HCT116 (cell line): Measurements from ENCODE around the gene DOCK1. TPM values are rescaled to one million over a fixed set of nuclear protein-coding genes. Genes with fewer than 3 reads are reported as not detected.

Source experiments
- ATAC-seq: fragments of 200-7000 bp; cut with Tn5 transposase; 2 replicates; pipeline ENCODE4 v1.9.1; 2020; ENCODE audit warnings: mild to moderate bottlenecking, moderate library complexity
- BruUV-seq: library from RNA; stranded (reverse); fragments of 400-500 nt; replicated peaks from 2 replicates; lab custom pipeline; 2021; lab: Mats Ljungman, UMichigan
- CTCF ChIA-PET: fragments of 300-600 bp; sonication (Branson Sonifier 250); formaldehyde crosslinking; loops from one replicate; lab custom pipeline; 2021; ENCODE audit warnings: antibody characterized with exemption; lab: Charles Lee
- POLR2A ChIA-PET: fragments of 300-600, 350-600 bp; sonication (Branson Sonifier 250); formaldehyde crosslinking; loops from one replicate; lab custom pipeline; 2021; ENCODE audit warnings: antibody characterized with exemption; lab: Charles Lee
- RAD21 ChIA-PET, 2 experiments: fragments of 300-600 bp; sonication (Branson Sonifier 250); formaldehyde crosslinking; loops; one replicate each; lab custom pipeline; 2023; ENCODE audit warnings: low total read pairs in 2 of 2; ENCODE audit not compliant: uncharacterized antibody in 2 of 2, unreplicated experiment in 2 of 2, low non-redundant PET in 1 of 2; lab: Charles Lee
- DNase-seq: peaks from one replicate; pipeline ENCODE4 v3.0.0-alpha.2; 2010; ENCODE audit warnings: low read depth, low spot score
- H2AFZ ChIP-seq: fragments of 200-600 bp; shearing (Covaris generic), sonication (generic); 2 replicates; pipeline ENCODE4 v1.6.1; 2017; ENCODE audit warnings: low read depth, mixed run types, mixed read lengths, antibody characterized with exemption, low read length; ENCODE audit not compliant: poor library complexity, severe bottlenecking
- H3K27ac ChIP-seq: 2 replicates; pipeline ENCODE4 v1.5.1; 2012; ENCODE audit warnings: low read depth, low read length
- H3K27me3 ChIP-seq: fragments of 200-600 bp; sonication (generic); 2 replicates; pipeline ENCODE4 v1.6.1; 2016; ENCODE audit warnings: mixed run types, low read length, mixed read lengths; ENCODE audit not compliant: insufficient read depth
- H3K36me3 ChIP-seq, 2 experiments: fragments of 200-500 bp in 1 of 2; fragments of 200-600 bp in 1 of 2; sonication (Bioruptor generic) in 1 of 2; sonication (generic) in 1 of 2; 2 replicates each; pipeline versions ENCODE4 v1.5.1 to v1.6.1; 2014 to 2016; ENCODE audit warnings: low read length in 2 of 2, inconsistent platforms in 1 of 2, mixed read lengths in 1 of 2, mixed run types in 1 of 2; ENCODE audit not compliant: insufficient read depth in 2 of 2, control insufficient read depth in 1 of 2
- H3K4me1 ChIP-seq, 2 experiments: fragments of 200-600 bp in 1 of 2; sonication (generic) in 1 of 2; 2 replicates each; pipeline versions ENCODE4 v1.5.1 to v1.6.1; 2012 to 2017; ENCODE audit warnings: low read length in 2 of 2, inconsistent platforms in 1 of 2, mild to moderate bottlenecking in 1 of 2, mixed read lengths in 1 of 2, mixed run types in 1 of 2, moderate library complexity in 1 of 2; ENCODE audit not compliant: insufficient read depth in 2 of 2, control insufficient read depth in 1 of 2
- H3K4me2 ChIP-seq: fragments of 200-600 bp; sonication (generic); 2 replicates; pipeline ENCODE4 v1.6.1; 2017; ENCODE audit warnings: mixed run types, low read length, mixed read lengths
- H3K4me3 ChIP-seq, 2 experiments: fragments of 200-600 bp in 1 of 2; sonication (generic) in 1 of 2; replicated peaks in 1 of 2; 2 replicates each; pipeline ENCODE4 v1.5.1; 2011 to 2016; ENCODE audit warnings: low read length in 2 of 2, control low read depth in 1 of 2, low read depth in 1 of 2, mild to moderate bottlenecking in 1 of 2, mixed read lengths in 1 of 2, mixed run types in 1 of 2
- H3K79me2 ChIP-seq: fragments of 200-600 bp; sonication (generic); 2 replicates; pipeline ENCODE4 v1.6.1; 2017; ENCODE audit warnings: mild to moderate bottlenecking, mixed run types, low read length, moderate library complexity, mixed read lengths; ENCODE audit not compliant: insufficient read depth
- H3K9ac ChIP-seq: fragments of 200-600 bp; sonication (generic); 2 replicates; pipeline ENCODE4 v1.6.1; 2016; ENCODE audit warnings: low read length, mixed read lengths
- H3K9me2 ChIP-seq: fragments of 200-600 bp; sonication (generic), shearing (Covaris generic); 2 replicates; pipeline ENCODE4 v1.6.1; 2017; ENCODE audit warnings: mixed run types, mild to moderate bottlenecking, moderate library complexity; ENCODE audit not compliant: insufficient read depth
- H3K9me3 ChIP-seq, 2 experiments: fragments of 200-500 bp in 1 of 2; fragments of 200-600 bp in 1 of 2; sonication (Bioruptor generic) in 1 of 2; sonication (generic) in 1 of 2; 2 replicates each; pipeline ENCODE4 v1.6.1; 2014 to 2017; ENCODE audit warnings: low read length in 2 of 2, mixed read lengths in 2 of 2, inconsistent platforms in 1 of 2, low read depth in 1 of 2, mild to moderate bottlenecking in 1 of 2, mixed run types in 1 of 2, moderate library complexity in 1 of 2; ENCODE audit not compliant: control insufficient read depth in 1 of 2, insufficient read depth in 1 of 2
- H4K20me1 ChIP-seq: fragments of 200-600 bp; sonication (generic), shearing (Covaris generic); 2 replicates; pipeline ENCODE4 v1.6.1; 2017; ENCODE audit warnings: mixed run types, mild to moderate bottlenecking, moderate library complexity; ENCODE audit not compliant: insufficient read depth
- CBX3 ChIP-seq: IDR thresholded peaks from 2 replicates; pipeline ENCODE4 v1.6.1; 2012; ENCODE audit warnings: low read depth
- ELF1 ChIP-seq: IDR thresholded peaks from 2 replicates; pipeline ENCODE4 v1.6.1; 2012; ENCODE audit warnings: low read depth, borderline replicate concordance
- EZH2phosphoT487 ChIP-seq: fragments of 200-600 bp; IDR thresholded peaks from 2 replicates; pipeline ENCODE4 v1.6.1; 2018; ENCODE audit warnings: antibody characterized with exemption, borderline replicate concordance
- POLR2AphosphoS5 ChIP-seq: IDR thresholded peaks from 2 replicates; pipeline ENCODE4 v1.6.1; 2011; ENCODE audit warnings: mild to moderate bottlenecking, low read depth, low read length, moderate library complexity
- YY1 ChIP-seq: IDR thresholded peaks from 2 replicates; pipeline ENCODE4 v1.6.1; 2011; ENCODE audit warnings: low read length, low read depth, moderate library complexity, mild to moderate bottlenecking; ENCODE audit not compliant: insufficient replicate concordance; ENCODE audit errors: extremely low read depth
- ZFX ChIP-seq: fragments of 450-650 bp; IDR thresholded peaks from 2 replicates; pipeline ENCODE4 v1.6.1; 2017
- ZNF274 ChIP-seq: fragments of 200-500 bp; sonication (Bioruptor generic); IDR thresholded peaks from 2 replicates; pipeline ENCODE4 v1.6.1; 2014; ENCODE audit warnings: mild to moderate bottlenecking, low read depth, low read length, inconsistent platforms
- intact Hi-C: fragments of 100-400 bp; cut with micrococcal nuclease; formaldehyde crosslinking; loops from 2 replicates; pipeline ENCODE4 v1.10.0; 2022
- total RNA-seq: library from RNA; stranded (reverse); gene quantifications from one replicate; pipeline ENCODE4 v1.2.1, GENCODE V29; 2021; ENCODE audit not compliant: unreplicated experiment
- TF ChIP-seq, protein P1 (sequence below), 3 experiments: fragments of 200-600 bp in 1 of 3; sonication (generic) in 1 of 3; IDR thresholded peaks in 2 of 3; conservative IDR thresholded peaks in 1 of 3; 2 replicates each; pipeline ENCODE4 v1.5.1; 2012 to 2017; ENCODE audit warnings: low read depth in 2 of 3, low read length in 2 of 3, antibody characterized with exemption in 1 of 3, borderline replicate concordance in 1 of 3, control low read depth in 1 of 3, mild to moderate bottlenecking in 1 of 3, mixed read lengths in 1 of 3, mixed run types in 1 of 3, moderate library complexity in 1 of 3; ENCODE audit not compliant: insufficient read depth in 1 of 3
- TF ChIP-seq, protein P2 (sequence below): IDR thresholded peaks from 2 replicates; pipeline ENCODE4 v1.6.1; 2012

Gene DOCK1
- total RNA-seq, 1 experiment from 2014 or later = 46.5 TPM

DNA sequence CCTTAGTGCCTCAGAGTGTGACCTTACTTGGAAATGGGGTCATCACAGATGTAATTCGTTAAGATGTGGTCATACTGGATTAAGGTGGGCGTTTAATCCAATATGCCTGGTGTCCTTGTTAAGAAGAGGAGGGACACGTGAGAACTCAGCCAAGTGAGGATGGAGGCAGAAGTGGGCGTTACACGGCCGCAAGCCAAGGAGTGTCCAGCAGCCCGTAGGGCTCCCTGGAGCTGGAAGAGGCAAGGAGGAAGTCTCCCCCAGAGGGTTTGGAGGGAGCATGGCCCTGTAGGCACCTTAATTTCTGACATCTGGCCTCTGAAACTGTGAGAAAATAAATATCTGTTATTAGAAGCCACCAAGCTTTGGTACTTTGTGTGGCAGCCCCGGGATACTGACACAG is 21.3 kb downstream of the DOCK1 start (continued):
- TF ChIP-seq, protein P1, sequence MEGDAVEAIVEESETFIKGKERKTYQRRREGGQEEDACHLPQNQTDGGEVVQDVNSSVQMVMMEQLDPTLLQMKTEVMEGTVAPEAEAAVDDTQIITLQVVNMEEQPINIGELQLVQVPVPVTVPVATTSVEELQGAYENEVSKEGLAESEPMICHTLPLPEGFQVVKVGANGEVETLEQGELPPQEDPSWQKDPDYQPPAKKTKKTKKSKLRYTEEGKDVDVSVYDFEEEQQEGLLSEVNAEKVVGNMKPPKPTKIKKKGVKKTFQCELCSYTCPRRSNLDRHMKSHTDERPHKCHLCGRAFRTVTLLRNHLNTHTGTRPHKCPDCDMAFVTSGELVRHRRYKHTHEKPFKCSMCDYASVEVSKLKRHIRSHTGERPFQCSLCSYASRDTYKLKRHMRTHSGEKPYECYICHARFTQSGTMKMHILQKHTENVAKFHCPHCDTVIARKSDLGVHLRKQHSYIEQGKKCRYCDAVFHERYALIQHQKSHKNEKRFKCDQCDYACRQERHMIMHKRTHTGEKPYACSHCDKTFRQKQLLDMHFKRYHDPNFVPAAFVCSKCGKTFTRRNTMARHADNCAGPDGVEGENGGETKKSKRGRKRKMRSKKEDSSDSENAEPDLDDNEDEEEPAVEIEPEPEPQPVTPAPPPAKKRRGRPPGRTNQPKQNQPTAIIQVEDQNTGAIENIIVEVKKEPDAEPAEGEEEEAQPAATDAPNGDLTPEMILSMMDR (IDR thresholded peaks at IDR 0.05 in 2 of 3, conservative IDR thresholded peaks at IDR 0.05 in 1 of 3; ENCODE audit: borderline replicate concordance in 1 of 3, insufficient read depth in 1 of 3, low read depth in 2 of 3, low read length in 2 of 3) = no peak
- TF ChIP-seq YY1 (no peak), POLR2AphosphoS5 (no peak), EZH2phosphoT487 (no peak)

DNA sequence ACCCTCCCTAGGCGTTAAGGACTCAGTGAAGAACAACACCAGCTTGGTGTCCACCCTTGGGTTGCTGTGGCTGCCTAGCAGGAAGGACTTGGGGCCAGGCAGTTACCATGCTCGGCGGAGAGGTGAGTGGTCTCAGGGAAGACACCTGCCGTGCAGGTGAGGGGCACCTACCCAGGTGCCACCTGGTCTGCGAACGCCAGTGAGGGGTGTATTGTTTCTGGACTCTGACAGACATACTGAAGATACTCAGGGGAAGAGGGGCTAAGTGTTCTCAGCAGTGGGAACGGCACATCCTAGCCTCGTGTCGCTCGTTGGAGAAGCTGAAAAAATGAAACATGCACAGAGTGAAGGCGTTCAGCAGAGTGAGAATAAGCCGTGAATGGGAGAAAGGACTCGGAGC is 22.6 kb downstream of the DOCK1 start:
- Histone ChIP-seq H3K27me3 (no peaks in the 10 kb centered on the region), H3K4me2 (no peak overlapping the region), H3K79me2 (peaks cover 44% of the 10 kb centered on the region; the same call in 1 of the 2 replicates), H3K9ac (no peak overlapping the region), H3K27ac (no peak overlapping the region), H4K20me1 (no peaks in the 10 kb centered on the region), H3K4me3 (no peak overlapping the region), H3K4me1 (no peaks in the 10 kb centered on the region), H3K36me3 (no peaks in the 10 kb centered on the region; a peak in 1 of 4 replicates), H3K9me2 (no peaks in the 10 kb centered on the region), H3K9me3 (no peaks in the 10 kb centered on the region), H2AFZ (no peak overlapping the region)
- ChIA-PET RAD21 (no interaction called here), CTCF (no interaction called here), POLR2A (no interaction called here)
- intact Hi-C loops = no loop called here
- DNase-seq (no peak), ATAC-seq (no peak)
- BruUV-seq = no TSS peak
- TF ChIP-seq EZH2phosphoT487 = no peak
- TF ChIP-seq ZFX = no peak
- TF ChIP-seq CBX3 = no peak
- no peak for TF ChIP-seq ELF1
- TF ChIP-seq, protein P2, sequence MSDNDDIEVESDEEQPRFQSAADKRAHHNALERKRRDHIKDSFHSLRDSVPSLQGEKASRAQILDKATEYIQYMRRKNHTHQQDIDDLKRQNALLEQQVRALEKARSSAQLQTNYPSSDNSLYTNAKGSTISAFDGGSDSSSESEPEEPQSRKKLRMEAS = no peak
- no peak for TF ChIP-seq ZNF274
